ENCODE data around the gene CLPSL1.
"Not testable (repeated sequence)": the region's sequence is repeated elsewhere in the genome, so short reads cannot be mapped to it uniquely, and the experiment has no call there.

The CLPSL1 gene, protein sequence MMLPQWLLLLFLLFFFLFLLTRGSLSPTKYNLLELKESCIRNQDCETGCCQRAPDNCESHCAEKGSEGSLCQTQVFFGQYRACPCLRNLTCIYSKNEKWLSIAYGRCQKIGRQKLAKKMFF
- 0 reads per million in 4 donors for total RNA-seq

DNA sequence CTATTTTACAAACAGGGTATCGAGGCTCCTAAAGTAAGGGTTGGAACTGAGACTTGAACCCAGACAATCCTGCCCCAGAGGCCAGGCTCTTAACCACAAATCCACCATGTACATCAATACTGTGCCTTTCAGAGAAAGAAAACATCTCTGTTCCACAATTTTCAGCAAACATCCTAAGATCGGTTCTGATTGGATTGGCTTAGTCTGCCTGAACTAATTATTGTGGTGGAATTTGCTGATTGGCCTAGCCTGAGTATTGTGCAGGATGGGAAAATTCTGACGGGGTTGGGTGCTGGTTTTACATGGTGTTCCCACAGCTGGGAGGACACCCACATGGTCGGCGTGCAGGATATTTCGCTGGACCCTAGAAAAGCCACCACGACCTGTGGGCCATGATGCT is at the start of gene CLPSL1:
Gene CLPSL1, plus strand, starts transcription at position 301 of the 400 bp plus-strand sequence. Its CDS starts 92 bp downstream, at position 393.
- DNase-seq = no peak

DNA sequence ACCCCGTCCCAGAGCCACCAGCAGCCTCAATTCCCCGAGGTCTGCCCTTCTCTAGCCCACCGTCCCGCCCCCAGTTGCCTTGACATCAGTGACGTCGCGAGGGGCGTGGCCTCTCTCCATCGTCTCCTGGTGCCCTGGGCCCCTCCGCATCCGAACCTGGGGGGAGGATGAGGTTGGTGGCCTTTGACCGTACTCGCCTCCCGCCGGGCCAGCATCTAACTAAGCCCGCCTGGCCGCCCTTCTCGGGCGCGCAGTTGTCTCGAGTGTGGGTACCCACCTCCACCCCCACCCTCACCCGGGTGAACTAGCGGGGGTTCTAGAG is 49.4 kb upstream of the CLPSL1 start:
- DNase-seq = peak; percentile 75 to 92 (median 84)

- DNase-seq = peak; percentile 87 to 93 (median 91)
These were observed 48.9 kb upstream of the CLPSL1 start for GRCh38 chr6:35731736-35732532.

DNA sequence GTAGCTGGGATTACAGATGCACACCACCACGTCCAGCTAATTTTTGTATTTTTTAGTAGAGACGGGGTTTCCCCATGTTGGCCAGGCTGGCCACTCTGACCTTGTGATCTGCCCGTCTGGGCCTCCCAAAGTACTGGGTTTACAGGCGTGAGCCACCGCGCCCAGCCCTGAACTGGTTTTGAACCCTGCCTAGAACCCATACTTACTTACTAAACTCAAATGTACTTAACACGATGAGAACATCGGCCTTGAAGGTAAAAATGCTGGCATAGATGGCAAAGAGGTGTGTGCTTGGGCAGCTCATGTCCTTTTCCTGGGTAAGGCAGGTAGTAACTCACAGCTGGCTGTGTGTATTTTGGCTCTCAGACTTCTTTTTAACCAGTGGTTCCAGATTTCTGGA is 47.2 kb upstream of the CLPSL1 start:
- no peak for DNase-seq

- DNase-seq = not testable (repeated sequence)
These were observed 46.5 kb upstream of the CLPSL1 start for GRCh38 chr6:35734319-35734718.

DNA sequence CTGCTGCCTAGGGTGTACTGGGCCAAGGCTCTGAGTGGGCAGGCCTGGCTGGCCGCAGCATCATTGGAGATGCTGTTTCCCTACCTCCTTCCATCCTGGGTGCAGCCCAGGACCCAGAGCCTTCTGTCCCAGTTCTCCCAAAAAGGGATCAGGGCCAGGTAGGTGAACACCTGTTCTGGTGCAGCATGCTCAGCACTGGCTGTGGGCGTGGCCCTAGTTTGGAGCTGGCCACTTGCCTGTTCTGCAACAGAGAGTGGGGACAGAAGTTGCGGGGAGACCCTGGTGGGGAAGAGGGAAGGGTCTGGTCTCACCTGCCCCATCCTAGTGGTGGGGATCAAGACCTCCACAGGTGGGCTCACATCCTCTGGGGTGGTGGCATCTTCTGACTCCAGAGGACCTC is 45.4 kb upstream of the CLPSL1 start:
- no peak for DNase-seq

DNA sequence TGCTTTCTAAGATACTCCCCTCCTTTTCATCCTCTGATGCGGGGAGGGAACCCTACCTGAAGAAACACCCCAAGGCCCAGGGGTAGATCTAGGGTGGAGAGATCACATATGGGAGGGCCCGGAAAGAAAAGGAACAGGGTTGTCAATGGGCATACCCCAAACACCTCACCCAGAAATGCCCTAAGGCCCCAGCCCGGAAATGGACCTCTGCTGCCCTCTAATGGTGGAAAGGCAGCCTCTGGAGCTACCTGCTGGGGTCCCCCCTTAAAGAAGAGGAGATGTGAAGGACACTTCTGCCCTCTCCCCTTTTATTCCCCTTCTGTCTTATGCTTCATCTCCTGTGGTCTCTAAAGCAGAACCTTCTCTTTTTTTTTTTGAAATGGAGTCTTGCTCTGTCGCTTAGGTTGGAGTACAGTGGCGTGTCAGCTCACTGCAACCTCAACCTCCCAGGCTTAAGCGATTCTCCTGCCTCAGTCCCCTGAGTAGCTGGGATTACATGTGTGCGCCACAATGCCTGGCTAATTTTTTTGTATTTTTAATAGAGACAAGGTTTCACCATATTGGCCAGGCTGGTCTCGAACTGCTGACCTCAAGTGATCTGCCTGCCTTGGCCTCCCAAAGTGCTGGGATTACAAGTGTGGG is 44.4 kb upstream of the CLPSL1 start:
- DNase-seq = peak; percentile 55 to 84 (median 75)

DNA sequence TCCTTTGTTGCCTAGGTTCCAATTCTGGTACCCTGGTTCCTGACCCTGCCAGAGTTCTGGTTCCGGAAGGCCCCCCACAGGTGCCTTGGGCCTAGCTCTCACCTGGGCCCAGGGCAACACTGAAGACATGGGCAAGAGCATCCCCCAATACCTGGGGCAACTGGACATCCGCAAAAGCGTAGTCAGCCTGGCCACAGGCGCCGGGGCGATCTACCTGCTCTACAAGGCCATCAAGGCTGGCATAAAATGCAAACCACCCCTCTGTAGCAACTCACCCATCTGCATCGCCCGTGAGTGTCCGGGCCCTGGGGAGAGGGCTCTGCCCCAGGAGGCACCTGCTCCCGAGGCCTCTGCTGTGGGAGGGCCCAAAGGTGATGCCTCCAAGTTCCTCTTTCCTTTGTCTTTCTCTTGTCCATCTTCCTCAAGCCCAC is 43.8 kb upstream of the CLPSL1 start, which contains the start of gene ARMC12:
Gene ARMC12, plus strand, starts transcription at position 51 of the 431 bp plus-strand sequence. Its CDS starts 77 bp downstream, at position 128.
- DNase-seq = no peak

DNA sequence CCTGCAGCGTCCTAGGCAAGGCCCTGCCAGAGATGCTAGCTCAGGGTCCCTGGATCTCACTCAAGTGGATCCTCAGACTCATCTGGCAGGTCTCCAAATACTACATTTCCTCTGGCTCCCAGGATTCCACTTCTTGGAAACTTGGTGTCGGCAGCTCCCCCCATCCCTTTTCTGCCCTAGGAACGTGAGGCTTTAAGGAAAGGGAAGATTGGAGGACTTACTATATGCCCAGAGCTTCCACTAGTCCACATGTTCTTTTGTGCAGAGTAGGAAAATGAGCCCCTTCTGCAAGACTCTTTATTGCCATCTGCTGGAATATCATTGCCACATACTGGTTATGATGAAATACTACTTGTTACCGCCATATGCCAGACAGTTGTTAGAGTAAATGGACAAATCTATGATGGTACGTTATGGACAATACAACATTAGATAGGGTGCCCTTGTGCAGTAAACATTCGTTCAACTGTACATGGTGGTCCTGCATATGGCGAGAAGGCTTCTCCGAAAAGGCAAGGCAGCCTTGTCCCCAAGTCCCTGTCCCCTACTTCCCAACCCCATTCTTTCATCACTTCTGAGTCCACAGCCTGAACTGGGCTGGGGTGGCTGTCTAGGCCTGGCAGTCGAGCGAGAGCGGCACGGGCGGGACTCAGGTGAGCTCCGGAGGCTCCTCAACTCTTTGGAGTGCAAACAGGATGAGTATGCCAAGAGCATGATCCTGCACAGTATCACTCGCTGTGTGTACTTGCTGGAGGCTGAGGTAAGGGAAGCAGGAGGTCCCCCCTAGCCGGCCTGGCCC is 43.2 kb upstream of the CLPSL1 start:
- peak in 1 of 5 donors; percentile 78 for DNase-seq

- DNase-seq = no peak
These were observed 40.9 kb upstream of the CLPSL1 start for GRCh38 chr6:35739645-35740524.

GRCh38 chr6:35742842-35743241 is 38.0 kb upstream of the CLPSL1 start:
- DNase-seq = no peak

GRCh38 chr6:35745509-35745908 is 35.3 kb upstream of the CLPSL1 start:
- no peak for DNase-seq

GRCh38 chr6:35746516-35746915 is 34.3 kb upstream of the CLPSL1 start:
- no peak for DNase-seq

GRCh38 chr6:35747877-35748276 is 32.9 kb upstream of the CLPSL1 start:
- DNase-seq = no peak

DNA sequence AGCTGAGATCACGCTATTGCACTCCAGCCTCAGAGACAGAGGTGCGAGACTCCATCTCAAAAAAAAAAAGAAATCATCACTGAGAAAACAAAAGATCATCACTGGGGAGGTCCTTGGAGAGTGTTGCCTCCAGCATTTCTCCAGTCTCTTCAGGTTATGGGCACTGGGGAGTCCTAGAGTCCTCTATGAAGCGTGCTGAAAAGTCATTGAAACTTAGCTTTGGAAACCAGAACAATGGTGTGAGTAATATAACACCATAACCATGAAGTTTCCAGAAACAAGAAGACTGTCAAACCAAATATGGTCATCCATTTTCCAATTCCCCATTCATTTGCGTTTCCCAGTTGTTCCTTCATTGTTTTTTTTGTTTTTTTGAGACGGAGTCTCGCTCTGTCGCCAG is 30.3 kb upstream of the CLPSL1 start:
- DNase-seq = no peak

- peak in 1 of 5 donors; percentile 40 for DNase-seq
These were observed 29.2 kb upstream of the CLPSL1 start for GRCh38 chr6:35751594-35751993.

DNA sequence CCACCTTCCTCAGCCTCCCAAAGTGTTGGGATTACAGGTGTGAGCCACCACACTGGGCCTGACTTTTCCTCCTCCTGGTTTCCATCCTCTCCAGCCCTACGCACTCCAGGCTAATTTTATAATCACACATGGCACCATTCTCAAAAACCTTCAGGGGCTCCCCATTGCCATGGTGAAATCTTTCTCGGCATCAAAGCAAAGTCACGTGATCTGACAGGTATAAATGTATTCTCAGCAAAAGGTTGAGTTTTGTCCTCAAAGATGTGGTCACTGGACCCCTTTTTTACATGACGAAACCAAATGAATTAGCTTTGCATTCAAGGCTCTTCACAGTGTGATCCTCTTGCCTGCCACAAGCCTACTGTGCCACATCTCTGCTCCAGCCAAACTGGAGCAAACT is 28.5 kb upstream of the CLPSL1 start:
- no peak for DNase-seq

GRCh38 chr6:35754452-35755277 is 26.2 kb upstream of the CLPSL1 start:
- no peak for DNase-seq

- no peak for DNase-seq
These were observed 25.4 kb upstream of the CLPSL1 start for GRCh38 chr6:35755278-35755924.

- DNase-seq = peak in 1 of 5 donors; percentile 20
These were observed 23.2 kb upstream of the CLPSL1 start for GRCh38 chr6:35757456-35758123.

All from T-helper 1 cell (primary cell).